Kidney tubule cell (primary cell): ENCODE measurements around the gene HSD3B7.
A peak's percentile ranks its signal among the peaks of the same experiment; 100 is the strongest.

Experiments used
- DNase-seq: peaks from one replicate; pipeline ENCODE4 v3.0.0-alpha.2; 2018; ENCODE audit warnings: low spot score

HSD3B7 gene

DNA sequence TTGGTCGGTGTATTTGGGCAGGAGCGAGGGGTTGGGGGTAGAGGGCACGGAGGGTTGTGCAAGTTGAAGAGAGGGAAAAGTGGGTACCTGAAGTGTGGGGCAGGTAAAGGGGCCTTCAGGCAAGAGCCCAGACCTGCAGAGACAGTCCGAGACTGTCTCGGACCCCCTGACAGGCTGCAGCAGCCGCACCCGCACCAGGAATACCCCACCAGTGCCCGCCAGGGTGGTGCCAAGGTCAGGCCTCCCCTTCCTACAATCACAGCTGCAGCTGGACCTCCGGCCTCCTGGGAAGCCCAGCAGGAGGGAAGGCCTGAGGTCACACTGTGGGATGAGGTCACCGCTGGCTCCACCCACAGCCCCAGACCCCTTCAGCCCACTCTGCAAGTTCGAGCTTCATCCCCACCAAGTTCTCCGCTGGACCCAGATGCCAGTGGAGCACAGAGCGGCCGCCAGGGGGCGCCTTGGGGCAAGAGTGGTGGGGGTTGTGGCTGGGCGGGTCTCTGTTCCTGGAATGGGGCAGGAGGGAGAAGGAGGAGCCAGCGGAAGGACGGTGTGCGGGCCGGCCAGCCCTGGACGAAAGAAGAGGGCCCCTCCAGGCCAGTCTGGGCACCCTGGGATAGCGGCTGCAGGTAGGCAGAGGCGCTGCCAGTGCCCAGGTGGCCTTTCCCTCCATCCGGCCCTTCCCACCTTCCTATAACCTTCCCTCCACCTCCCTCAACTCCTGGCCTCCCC is at the start of gene HSD3B7:
Gene HSD3B7 (plus strand): TSS at position 539 of the 732 bp plus-strand sequence. CDS start 452 bp downstream, outside the sequence.
- DNase-seq = peak; percentile 84

DNA sequence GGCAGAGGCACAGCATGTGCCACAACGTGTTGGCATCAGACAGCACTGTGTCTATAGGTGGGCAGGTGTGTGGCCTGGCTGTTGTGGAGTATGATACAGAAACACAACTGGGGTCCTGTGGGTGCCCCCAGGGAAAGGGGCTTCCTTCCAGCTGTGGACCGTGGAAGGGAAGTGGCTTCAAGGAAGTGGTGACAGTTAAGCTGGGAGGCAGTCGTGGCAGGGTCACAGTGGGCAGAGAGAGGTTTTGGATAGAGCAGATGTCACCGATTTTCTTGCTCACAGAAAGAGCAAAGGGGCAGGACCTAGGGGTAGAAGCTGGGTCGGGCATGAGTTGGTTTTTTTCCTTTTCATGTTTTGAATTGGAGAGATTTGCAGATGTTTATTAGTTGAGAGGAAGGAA is 47.3 kb upstream of the HSD3B7 start:
- DNase-seq = no peak

DNA sequence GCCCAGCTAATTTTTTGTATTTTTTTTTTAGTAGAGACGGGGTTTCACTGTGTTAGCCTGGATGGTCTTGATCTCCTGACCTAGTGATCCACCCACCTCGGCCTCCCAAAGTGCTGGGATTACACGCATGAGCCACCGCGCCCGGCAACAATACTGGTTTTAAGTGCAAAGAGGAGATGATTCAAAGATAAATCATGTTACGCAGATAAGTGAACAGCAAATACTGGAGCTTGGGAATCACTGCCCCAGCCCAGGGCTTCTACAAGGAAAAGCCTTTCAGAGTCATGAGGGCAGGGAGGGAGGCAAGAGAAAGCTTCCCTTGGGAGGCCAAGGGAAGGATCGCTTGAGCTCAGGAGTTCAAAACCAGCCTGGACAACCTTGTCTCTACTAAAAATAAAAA is 45.4 kb upstream of the HSD3B7 start:
- peak; percentile 31 for DNase-seq

- peak; percentile 82 for DNase-seq
Measured at GRCh38 chr16:30941600-30942425, 43.2 kb upstream of the HSD3B7 start.

GRCh38 chr16:30942426-30942806 is 42.6 kb upstream of the HSD3B7 start:
- DNase-seq = peak; percentile 24

GRCh38 chr16:30944352-30944751 is 40.7 kb upstream of the HSD3B7 start:
- DNase-seq = no peak

- DNase-seq = no peak
Measured at GRCh38 chr16:30946671-30947540, 38.1 kb upstream of the HSD3B7 start.

GRCh38 chr16:30947541-30947858 is 37.5 kb upstream of the HSD3B7 start:
- no peak for DNase-seq

DNA sequence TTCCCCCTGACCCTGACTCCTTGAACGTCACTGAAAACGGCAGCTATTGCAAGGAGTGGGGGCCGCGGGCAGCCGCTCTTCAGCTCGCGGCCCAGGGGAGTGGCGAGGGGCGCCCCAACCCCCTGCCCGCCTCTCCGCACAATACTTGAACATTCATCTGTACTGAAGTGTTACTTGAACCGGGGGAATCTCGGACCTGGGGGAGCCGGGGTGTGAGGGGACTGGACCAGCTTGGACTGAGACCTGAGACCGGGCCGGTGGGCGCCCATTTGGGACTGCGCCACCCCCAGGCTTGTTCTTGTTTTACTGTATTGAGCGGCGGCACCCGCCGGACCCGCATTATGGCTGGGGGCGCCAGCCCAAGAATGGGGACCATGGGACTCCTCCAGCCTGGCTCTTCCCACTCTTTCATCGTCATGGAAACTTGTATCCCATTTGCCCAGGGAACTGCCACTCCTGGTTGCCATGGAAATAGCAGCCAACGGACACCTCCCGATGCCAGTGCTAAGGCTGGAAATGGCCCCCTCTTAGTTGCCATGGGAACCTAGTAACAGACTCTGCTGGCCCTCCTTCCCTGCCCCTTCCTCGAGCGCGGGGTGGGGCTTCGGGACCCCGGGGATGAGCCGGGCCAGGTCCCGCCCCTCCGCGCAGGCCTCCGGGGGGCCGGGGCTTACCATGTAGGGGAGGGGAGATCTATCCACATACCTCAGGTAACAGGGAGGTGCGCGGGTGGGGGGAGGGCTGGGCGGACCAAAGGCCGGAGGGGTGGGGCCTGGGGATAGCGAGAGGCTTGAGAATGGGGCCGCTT is 36.9 kb upstream of the HSD3B7 start:
- peak; percentile 94 for DNase-seq

GRCh38 chr16:30948667-30949649 is 36.0 kb upstream of the HSD3B7 start, which contains the start of gene ORAI3:
Gene ORAI3, plus strand, starts transcription at chr16:30949068. Its CDS starts 222 bp downstream, at chr16:30949290.
- DNase-seq = peak; percentile 73

DNA sequence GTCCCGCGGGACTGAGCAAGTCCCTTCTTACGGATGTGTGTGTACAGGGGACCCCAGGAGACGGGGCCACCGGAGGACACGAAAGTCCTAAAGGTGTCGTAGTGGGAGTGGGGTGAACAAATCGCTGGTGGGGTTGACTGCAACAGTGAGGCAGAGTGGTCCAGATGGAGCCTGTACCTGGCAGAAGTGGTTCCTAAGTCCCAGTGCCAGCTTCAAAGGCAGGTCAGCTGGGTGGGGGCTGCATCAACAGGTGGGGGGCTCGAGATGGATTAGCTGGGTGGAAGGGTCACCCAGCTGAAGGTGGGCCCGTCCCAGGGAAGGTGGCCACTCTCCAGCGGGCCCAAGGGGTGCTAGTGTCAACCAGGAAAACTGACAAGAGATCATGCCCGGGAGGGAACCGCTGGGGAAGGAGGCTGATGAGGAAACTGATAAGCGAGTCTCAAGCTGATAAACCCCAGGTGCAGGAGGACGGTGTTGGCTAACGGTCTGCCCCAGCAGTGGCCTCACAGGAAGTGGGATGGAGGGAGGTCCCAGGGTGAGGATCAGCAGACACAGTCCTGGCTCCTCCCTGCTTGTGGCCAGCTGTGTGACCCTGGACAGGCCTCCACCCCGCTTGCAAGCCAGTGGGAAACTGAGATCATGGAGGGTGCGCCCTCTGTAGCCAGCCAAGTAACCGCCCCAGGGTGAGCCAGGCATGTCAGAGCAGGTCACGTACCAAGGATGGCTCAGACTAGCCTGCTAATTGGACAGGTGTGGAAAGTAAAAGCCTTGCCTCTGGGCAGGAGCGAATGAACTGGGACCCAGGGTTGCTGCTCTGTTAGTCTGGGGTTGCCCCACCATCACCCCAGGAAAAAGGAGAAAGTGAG is 35.1 kb upstream of the HSD3B7 start:
- peak; percentile 98 for DNase-seq

DNA sequence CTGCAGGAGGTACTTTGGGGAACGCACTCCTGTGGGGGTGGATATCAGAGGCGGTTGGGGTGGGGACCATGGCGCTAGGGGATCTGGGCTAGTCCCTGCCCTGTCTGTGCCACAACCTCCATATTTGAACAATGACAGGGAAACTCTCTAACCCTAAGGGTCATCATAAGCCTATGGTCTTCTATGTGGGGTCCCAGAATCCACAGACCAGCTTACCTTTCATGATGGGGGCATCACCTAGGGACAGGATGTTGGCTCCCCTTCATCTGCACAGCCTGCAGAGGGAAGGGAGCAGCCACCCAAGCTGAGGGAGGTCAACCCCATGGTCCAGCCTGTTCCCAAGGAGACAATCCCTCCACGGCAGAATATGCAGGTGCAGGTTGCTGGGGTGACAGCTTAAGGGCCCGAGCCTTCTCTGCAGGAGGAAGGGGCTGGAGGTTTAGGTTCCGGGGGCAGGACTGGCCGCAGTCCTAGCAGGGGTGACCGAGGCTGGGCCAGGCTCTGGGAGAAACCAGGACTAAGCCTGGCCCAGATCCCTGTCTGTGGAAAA is 34.4 kb upstream of the HSD3B7 start:
- no peak for DNase-seq

DNA sequence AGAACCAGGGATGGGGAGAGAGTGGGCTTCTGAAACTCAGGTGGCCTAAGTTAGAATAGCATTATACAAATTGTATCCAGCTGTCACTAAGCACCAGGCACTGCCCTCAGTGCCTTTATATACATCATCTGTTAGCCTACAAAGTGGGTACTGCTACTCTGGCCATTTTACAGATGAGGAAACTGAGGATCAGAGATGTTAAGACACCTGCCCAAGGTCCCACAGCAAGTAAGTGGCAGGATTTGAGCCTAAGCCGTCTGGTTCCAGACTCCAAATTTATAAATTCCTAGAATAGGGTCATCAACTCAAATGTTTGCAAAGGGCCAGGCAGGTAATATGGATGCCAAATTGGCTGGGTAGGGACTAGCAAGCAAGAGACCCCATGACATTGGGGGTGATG is 33.8 kb upstream of the HSD3B7 start:
- no peak for DNase-seq

DNA sequence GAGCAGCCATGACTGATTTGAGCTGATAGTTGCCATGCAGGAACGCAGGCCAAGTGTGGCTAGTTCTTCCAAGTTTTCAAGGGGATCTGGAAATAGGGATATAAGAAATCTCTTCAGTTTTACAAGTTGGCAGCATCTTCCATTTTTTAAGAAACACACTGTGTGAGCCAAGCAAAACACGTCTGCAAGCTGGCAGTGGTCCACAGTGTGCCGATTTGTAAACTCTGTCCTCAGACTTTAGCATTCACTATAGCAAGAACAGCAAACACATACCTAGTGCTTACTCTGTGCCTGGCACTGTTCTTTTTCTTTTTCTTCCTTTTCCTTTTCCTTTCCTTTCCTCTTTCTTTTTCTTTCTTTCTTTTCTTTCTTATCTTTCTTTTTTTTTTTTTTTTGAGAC is 33.3 kb upstream of the HSD3B7 start:
- no peak for DNase-seq

DNA sequence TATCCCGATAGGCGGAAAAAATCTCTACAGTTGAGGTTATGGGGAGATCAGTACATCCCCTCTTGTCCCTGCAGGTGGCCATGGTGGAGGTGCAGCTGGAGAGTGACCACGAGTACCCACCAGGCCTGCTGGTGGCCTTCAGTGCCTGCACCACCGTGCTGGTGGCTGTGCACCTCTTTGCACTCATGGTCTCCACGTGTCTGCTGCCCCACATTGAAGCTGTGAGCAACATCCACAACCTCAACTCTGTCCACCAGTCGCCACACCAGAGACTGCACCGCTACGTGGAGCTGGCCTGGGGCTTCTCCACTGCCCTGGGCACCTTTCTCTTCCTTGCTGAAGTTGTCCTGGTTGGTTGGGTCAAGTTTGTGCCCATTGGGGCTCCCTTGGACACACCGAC is 31.9 kb upstream of the HSD3B7 start:
- DNase-seq = no peak

DNA sequence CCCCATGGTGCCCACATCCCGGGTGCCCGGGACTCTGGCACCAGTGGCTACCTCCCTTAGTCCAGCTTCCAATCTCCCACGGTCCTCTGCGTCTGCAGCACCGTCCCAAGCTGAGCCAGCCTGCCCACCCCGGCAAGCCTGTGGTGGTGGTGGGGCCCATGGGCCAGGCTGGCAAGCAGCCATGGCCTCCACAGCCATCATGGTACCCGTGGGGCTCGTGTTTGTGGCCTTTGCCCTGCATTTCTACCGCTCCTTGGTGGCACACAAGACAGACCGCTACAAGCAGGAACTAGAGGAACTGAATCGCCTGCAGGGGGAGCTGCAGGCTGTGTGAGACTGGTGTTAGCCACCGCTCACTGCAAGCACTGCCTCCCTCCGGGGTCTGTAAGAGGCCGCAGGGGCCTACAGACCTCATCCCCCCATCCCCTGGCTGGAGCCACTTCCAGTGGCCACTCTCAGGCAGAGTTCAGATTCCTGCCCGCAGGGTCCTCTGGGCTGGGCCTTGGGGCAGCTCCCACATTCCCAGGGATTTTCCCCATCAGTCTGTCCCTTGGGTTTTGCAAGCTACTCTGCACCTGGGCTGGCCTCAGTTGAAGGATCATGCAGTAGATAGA is 31.4 kb upstream of the HSD3B7 start:
- peak; percentile 62 for DNase-seq

DNA sequence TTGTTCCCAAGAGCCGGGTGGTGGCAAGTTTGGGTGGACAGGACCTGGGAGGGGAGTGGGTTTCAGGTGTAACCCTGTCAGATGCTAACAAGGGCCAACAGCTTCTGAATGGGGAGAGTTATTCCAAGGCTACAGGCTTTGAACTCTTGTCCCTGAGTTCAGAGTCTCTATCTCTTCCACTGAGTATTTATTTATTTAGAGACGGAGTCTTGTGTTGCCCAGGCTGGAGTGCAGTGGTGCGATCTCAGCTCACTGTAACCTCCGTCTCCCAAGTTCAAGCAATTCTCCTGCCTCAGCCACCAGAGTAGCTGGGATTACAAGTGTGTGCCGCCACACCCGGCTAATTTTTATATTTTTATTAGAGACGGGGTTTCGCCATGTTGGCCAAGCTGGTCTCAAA is 30.0 kb upstream of the HSD3B7 start:
- no peak for DNase-seq

GRCh38 chr16:30956601-30957455 is 28.2 kb upstream of the HSD3B7 start:
- peak; percentile 93 for DNase-seq
